Measurements from ENCODE around the gene RABL6. TPM values are rescaled to one million over a fixed set of nuclear protein-coding genes. Genes with fewer than 3 reads are reported as not detected.

Gene RABL6, protein sequence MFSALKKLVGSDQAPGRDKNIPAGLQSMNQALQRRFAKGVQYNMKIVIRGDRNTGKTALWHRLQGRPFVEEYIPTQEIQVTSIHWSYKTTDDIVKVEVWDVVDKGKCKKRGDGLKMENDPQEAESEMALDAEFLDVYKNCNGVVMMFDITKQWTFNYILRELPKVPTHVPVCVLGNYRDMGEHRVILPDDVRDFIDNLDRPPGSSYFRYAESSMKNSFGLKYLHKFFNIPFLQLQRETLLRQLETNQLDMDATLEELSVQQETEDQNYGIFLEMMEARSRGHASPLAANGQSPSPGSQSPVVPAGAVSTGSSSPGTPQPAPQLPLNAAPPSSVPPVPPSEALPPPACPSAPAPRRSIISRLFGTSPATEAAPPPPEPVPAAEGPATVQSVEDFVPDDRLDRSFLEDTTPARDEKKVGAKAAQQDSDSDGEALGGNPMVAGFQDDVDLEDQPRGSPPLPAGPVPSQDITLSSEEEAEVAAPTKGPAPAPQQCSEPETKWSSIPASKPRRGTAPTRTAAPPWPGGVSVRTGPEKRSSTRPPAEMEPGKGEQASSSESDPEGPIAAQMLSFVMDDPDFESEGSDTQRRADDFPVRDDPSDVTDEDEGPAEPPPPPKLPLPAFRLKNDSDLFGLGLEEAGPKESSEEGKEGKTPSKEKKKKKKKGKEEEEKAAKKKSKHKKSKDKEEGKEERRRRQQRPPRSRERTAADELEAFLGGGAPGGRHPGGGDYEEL
- total RNA-seq, result 10 to 100 TPM; 48.4 to 61.7 TPM

GRCh38 chr9:136807281-136808074, at the start of gene RABL6:
RABL6 (plus strand) TSS chr9:136807948; CDS start chr9:136808197, 249 bp downstream.
- H3K27me3 ChIP-seq, result no peaks in the 10 kb centered on the region
- H3K4me3 ChIP-seq, result peak within 1 kb of the TSS; percentile 89 to 94
- H3K27ac ChIP-seq, result peak within 1 kb of the TSS; percentile 88 to 89
- DNase-seq (ENCODE audit: low spot score), result peak; percentile 77
- H3K9me3 ChIP-seq, result no peaks in the 10 kb centered on the region
- TF ChIP-seq, protein P1, sequence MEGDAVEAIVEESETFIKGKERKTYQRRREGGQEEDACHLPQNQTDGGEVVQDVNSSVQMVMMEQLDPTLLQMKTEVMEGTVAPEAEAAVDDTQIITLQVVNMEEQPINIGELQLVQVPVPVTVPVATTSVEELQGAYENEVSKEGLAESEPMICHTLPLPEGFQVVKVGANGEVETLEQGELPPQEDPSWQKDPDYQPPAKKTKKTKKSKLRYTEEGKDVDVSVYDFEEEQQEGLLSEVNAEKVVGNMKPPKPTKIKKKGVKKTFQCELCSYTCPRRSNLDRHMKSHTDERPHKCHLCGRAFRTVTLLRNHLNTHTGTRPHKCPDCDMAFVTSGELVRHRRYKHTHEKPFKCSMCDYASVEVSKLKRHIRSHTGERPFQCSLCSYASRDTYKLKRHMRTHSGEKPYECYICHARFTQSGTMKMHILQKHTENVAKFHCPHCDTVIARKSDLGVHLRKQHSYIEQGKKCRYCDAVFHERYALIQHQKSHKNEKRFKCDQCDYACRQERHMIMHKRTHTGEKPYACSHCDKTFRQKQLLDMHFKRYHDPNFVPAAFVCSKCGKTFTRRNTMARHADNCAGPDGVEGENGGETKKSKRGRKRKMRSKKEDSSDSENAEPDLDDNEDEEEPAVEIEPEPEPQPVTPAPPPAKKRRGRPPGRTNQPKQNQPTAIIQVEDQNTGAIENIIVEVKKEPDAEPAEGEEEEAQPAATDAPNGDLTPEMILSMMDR (IDR thresholded peaks at IDR 0.05), result no peak
- H3K4me1 ChIP-seq, result peaks cover 0 to 43% of the 10 kb centered on the region in 2 donors
- peaks cover 4% of the 10 kb centered on the region for H3K36me3 ChIP-seq

DNA sequence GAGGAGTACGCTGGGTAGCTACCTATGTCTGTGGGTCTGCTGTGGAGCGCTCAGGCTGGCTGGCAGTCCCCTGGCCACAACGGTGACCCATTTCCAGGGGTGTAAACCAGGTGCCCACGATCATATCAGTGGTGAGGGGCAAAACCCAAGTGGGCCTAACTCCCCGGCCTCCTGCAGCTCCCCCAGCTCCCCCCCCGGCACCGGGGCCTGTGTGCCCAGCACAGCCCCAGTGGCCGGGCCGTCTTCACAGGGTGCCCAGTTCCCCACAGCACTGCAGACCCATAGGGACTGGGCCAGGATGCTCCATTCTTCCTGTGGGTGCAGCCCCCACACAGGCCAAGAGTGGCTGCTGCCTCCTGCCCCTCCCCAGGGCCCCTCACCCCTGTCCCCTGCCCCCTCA, 48.7 kb upstream of the RABL6 start:
- DNase-seq (ENCODE audit: low spot score), result no peak
- H3K27me3 ChIP-seq, result no peaks in the 10 kb centered on the region
- TF ChIP-seq, protein P1 (IDR thresholded peaks at IDR 0.05), result no peak
- no peak overlapping the region for H3K4me3 ChIP-seq
- H3K4me1 ChIP-seq, result peaks cover 0 to 11% of the 10 kb centered on the region in 2 donors
- H3K36me3 ChIP-seq, result no peaks in the 10 kb centered on the region
- peaks cover 0 to 8% of the 10 kb centered on the region in 2 donors for H3K9me3 ChIP-seq
- H3K27ac ChIP-seq, result no peak overlapping the region

DNA sequence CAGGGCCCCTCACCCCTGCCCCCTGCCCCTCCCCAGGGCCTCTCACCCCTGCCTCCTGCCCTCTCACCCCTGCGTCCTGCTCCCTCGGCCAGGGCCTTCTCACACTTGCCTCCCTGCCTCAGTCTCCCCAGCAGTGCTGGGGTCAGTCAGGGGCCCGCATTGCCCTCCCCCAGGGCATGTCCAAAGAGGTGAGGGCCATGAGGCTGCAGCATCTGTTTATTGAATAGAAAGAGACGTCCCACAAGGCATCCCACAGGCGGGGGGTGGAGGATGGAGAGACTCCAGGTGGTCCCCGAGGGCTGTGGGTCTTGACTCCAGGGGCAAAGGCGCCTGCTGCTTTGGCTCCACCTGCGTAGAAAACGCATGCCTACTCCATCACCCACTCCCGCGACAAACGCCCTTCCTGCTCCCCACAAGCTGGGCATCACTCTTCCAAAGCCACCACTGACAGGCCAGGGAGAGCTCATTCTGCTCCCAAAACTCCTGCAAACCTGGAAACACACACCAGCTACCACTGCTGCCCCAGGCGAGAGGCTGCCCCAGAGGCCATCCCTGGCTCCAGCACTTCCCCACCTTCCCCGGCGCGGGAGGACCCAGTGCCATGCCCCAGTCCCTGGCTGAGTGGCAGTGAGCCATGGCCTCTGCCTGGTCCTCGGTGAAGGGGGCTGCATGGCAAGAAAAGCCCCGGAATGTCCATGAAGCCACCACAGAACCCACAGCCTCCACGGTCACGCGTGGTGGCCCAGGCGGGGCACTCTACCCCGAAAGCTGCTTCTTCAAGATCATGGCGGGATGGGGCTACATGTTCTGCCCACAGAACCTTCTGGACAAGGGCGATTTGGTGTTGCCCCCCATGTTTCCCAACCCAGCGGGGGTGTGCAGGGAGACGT, 48.1 kb upstream of the RABL6 start:
- no peaks in the 10 kb centered on the region for H3K36me3 ChIP-seq
- TF ChIP-seq, protein P1 (IDR thresholded peaks at IDR 0.05), result no peak
- no peak overlapping the region for H3K4me3 ChIP-seq
- H3K27me3 ChIP-seq, result no peaks in the 10 kb centered on the region
- DNase-seq (ENCODE audit: low spot score), result no peak
- peaks cover 0 to 8% of the 10 kb centered on the region in 2 donors for H3K9me3 ChIP-seq
- H3K27ac ChIP-seq, result no peak overlapping the region
- H3K4me1 ChIP-seq, result peaks cover 0 to 11% of the 10 kb centered on the region in 2 donors

DNA sequence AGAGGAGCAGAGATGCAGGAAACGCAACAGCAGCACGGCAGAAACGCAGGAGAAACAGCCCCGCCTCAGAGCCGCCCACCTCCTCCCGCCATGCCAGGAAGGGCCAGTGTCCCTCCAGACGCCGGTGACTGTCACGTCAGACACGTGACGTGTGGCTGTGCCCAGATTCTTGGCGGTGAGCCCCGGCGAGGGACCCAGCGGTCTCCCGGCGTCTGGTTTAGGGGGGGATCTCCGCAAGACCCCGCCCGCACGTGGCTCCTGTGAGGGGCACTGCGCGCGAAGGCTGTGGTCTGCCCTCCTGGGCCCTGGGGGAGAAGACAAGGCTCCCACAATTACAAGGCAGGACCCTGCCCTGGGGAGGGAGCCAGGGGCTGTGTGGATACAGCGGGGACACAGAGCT, 47.3 kb upstream of the RABL6 start:
- no peak for DNase-seq (ENCODE audit: low spot score)
- H3K4me3 ChIP-seq, result no peak overlapping the region
- H3K27me3 ChIP-seq, result no peaks in the 10 kb centered on the region
- no peaks in the 10 kb centered on the region for H3K36me3 ChIP-seq
- TF ChIP-seq, protein P1 (IDR thresholded peaks at IDR 0.05), result no peak
- no peak overlapping the region for H3K27ac ChIP-seq
- peaks cover 0 to 11% of the 10 kb centered on the region in 2 donors for H3K4me1 ChIP-seq
- H3K9me3 ChIP-seq, result peaks cover 0 to 7% of the 10 kb centered on the region in 2 donors

Data from right atrium auricular region (tissue), 2 donors.